GM12878 (cell line): ENCODE results near the gene HCFC1. TPM values are rescaled to one million over a fixed set of nuclear protein-coding genes. Genes with fewer than 3 reads are reported as not detected.

ENCODE experiments used
- ATAC-seq: fragments of 200-7000 bp; cut with Tn5 transposase; 3 replicates; pipeline ENCODE4 v1.9.1; 2020; ENCODE audit warnings: mild to moderate bottlenecking, moderate library complexity
- BruUV-seq: library from RNA; stranded (reverse); fragments of 400-500 nt; replicated peaks from 2 replicates; lab custom pipeline; 2021; lab: Mats Ljungman, UMichigan
- CTCF ChIA-PET: fragments of 300-600 bp; sonication (Branson Sonifier 250); formaldehyde crosslinking; extraction: SDS; loops from one replicate; lab custom pipeline; 2021; ENCODE audit warnings: inconsistent platforms; lab: Yijun Ruan, JAX
- POLR2A ChIA-PET: fragments of 350-600 bp; formaldehyde crosslinking; extraction: SDS; loops from one replicate; lab custom pipeline; 2021; ENCODE audit warnings: inconsistent platforms; lab: Charles Lee
- RAD21 ChIA-PET: fragments of 300-600 bp; sonication (Branson Sonifier 250); formaldehyde crosslinking; loops from one replicate; lab custom pipeline; 2023; ENCODE audit warnings: antibody characterized with exemption; ENCODE audit not compliant: unreplicated experiment; lab: Charles Lee
- SMC1A ChIA-PET: fragments of 300-600 bp; sonication (Branson Sonifier 250); formaldehyde crosslinking; loops from one replicate; lab custom pipeline; 2023; ENCODE audit not compliant: unreplicated experiment, uncharacterized antibody; lab: Charles Lee
- DNase-seq: peaks from one replicate; pipeline ENCODE4 v3.0.0-alpha.2; 2011; ENCODE audit warnings: low read depth, low spot score
- FAIRE-seq: peaks from 3 replicates; lab custom pipeline; 2011; peaks lifted over from hg19 to GRCh38; lab: Jason Lieb, UNC
- H2AFZ ChIP-seq: 2 replicates; pipeline ENCODE4 v1.6.0; 2011; ENCODE audit warnings: low read depth, low read length, control low read depth; ENCODE audit not compliant: control insufficient read depth
- H3K27ac ChIP-seq: 2 replicates; pipeline ENCODE4 v1.5.1; 2011; ENCODE audit warnings: control low read depth; ENCODE audit not compliant: control insufficient read depth, insufficient read depth
- H3K27me3 ChIP-seq, 2 experiments: replicated peaks in 1 of 2; 2 replicates each; pipeline versions ENCODE4 v1.6.0 to v1.6.1; 2011; ENCODE audit warnings: low read length in 1 of 2; ENCODE audit not compliant: control insufficient read depth in 2 of 2, insufficient read depth in 2 of 2
- H3K36me3 ChIP-seq, 2 experiments: 2 replicates each; pipeline ENCODE4 v1.5.1; 2011; ENCODE audit warnings: low read length in 1 of 2; ENCODE audit not compliant: control insufficient read depth in 2 of 2, insufficient read depth in 2 of 2
- H3K4me1 ChIP-seq: 2 replicates; pipeline ENCODE4 v1.6.1; 2011; ENCODE audit warnings: mild to moderate bottlenecking, low read length, moderate library complexity, mixed read lengths; ENCODE audit not compliant: control insufficient read depth, insufficient read depth
- H3K4me2 ChIP-seq: 2 replicates; pipeline ENCODE4 v1.6.0; 2011; ENCODE audit warnings: control low read depth; ENCODE audit not compliant: control insufficient read depth, insufficient read depth
- H3K4me3 ChIP-seq: fragments of 200-600 bp; sonication (generic); 2 replicates; pipeline ENCODE4 v1.5.1; 2016
- H3K79me2 ChIP-seq: 2 replicates; pipeline ENCODE4 v1.6.0; 2011; ENCODE audit warnings: low read length; ENCODE audit not compliant: control insufficient read depth, insufficient read depth
- H3K9ac ChIP-seq: 2 replicates; pipeline ENCODE4 v1.8.0; 2011; ENCODE audit warnings: low read length, control low read depth, mixed read lengths; ENCODE audit not compliant: control insufficient read depth, insufficient read depth
- H3K9me3 ChIP-seq: replicated peaks from 3 replicates; pipeline ENCODE4 v1.5.1; 2011; ENCODE audit warnings: mild to moderate bottlenecking, low read length; ENCODE audit not compliant: control insufficient read depth, insufficient read depth
- H4K20me1 ChIP-seq: 2 replicates; pipeline ENCODE4 v1.6.0; 2011; ENCODE audit not compliant: control insufficient read depth, insufficient read depth
- BHLHE40 ChIP-seq, 2 experiments: fragments of 450-650 bp in 1 of 2; IDR thresholded peaks; 2 replicates each; pipeline ENCODE4 v1.6.1; 2011 to 2017; ENCODE audit warnings: low read depth in 2 of 2, borderline replicate concordance in 1 of 2, improper control_type of control experiment in 1 of 2, low read length in 1 of 2, mild to moderate bottlenecking in 1 of 2
- CHD1 ChIP-seq: IDR thresholded peaks from 2 replicates; pipeline ENCODE4 v1.6.1; 2012; ENCODE audit warnings: low read depth, low read length, improper control_type of control experiment
- RUNX3 ChIP-seq: IDR thresholded peaks from 2 replicates; pipeline ENCODE4 v1.6.1; 2012; ENCODE audit warnings: low read length, inconsistent platforms
- USF1 ChIP-seq: IDR thresholded peaks from 2 replicates; pipeline ENCODE4 v1.6.1; 2011; ENCODE audit warnings: borderline replicate concordance, low read depth, mild to moderate bottlenecking, moderate library complexity, mixed read lengths, low read length; ENCODE audit not compliant: insufficient read depth; ENCODE audit errors: extremely low read length
- WGBS: methylation state at CpG from one replicate; pipeline ENCODE4 v1.1.6; 2016; ENCODE audit warnings: low lambda C conversion rate; ENCODE audit not compliant: insufficient replicate concordance, insufficient coverage; ENCODE audit errors: missing lambda C conversion rate; 5-methylcytosine and 5-hydroxymethylcytosine counted together
- in situ Hi-C: fragments of 300-500 bp; cut with MboI; formaldehyde crosslinking; loops from 9 replicates; pipeline ENCODE4 v1.14.3; 2018; ENCODE audit warnings: mixed read lengths
- intact Hi-C: fragments of 100-400 bp; cut with micrococcal nuclease; formaldehyde crosslinking; loops from one replicate; pipeline ENCODE4 v1.14.2; 2022; ENCODE audit not compliant: unreplicated experiment
- polyA plus RNA-seq, 11 experiments: library from polyadenylated mRNA; depleted of rRNA in 4 of 11; unstranded in 6 of 11; stranded (reverse) in 5 of 11; fragments of >200 nt; fragmentation: Nextera tagmentation in 4 of 11; fragmentation: Illumina TruSeq in 1 of 11; extraction: Ambion mirVana in 4 of 11; extraction: Trizol in 1 of 11; gene quantifications; 1 replicate in 1 of 11; 2 replicates in 10 of 11; pipeline versions ENCODE4 v1.2.1 to v1.2.3, GENCODE V29; 2011 to 2016; ENCODE audit warnings: inconsistent platforms in 2 of 11, missing spikeins in 2 of 11, low read depth in 1 of 11
- total RNA-seq, 4 experiments: library from RNA; depleted of rRNA in 3 of 4; stranded (reverse); fragments of >200 nt in 3 of 4; fragmentation: Illumina TruSeq in 1 of 4; extraction: Trizol in 1 of 4; gene quantifications; 2 replicates each; pipeline versions ENCODE4 v1.2.1 to v1.2.3, GENCODE V29; 2013 to 2021

The HCFC1 gene
- total and polyA plus RNA-seq, 10 of the 15 experiments (the other 5 are each of a cell fraction or from before 2014, with no cell fraction given) = 3.9 to 92.7 (median 23.5) TPM

DNA sequence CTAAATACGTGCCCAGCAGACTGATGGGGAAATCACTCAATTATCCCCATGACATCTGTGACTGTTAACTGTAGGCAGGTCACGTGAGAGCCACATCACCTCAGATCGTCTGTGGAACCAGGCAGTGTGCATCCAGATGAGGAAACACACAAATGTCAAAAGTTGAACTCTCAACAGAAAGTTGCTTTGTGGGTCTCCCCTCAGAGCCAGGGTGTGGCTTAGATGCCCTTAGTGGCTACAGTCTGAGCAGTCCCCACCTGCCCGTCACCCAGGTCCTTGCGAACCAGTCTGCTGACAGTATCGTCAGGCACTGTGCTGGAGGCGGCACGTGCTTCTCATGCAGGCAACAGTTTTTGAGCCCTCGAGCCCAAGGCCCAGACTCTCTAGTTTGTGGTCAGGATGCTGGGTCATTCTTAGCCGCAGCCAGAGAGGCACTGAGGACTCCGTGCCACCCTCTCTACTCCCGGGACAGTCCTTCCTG lies 11.7 kb upstream of the HCFC1 start:
- Histone ChIP-seq H3K79me2 (no peaks in the 10 kb centered on the region; the same call in 1 of the 2 replicates), H3K27ac (no peak overlapping the region; the same call in 1 of the 2 replicates), H3K4me1 (peaks cover 39% of the 10 kb centered on the region), H3K4me2 (no peak overlapping the region)
- 77% methylated on average over 12 of the region's 12 CpGs for WGBS
- peak; percentile 8 for TF ChIP-seq USF1
- TF ChIP-seq RUNX3 = peak; percentile 34
- TF ChIP-seq CHD1 = no peak
- TF ChIP-seq BHLHE40 (IDR thresholded peaks at IDR 0.05; ENCODE audit: borderline replicate concordance in 1 of 2, low read depth in 2 of 2, low read length in 1 of 2) = peak in 1 of 2 experiments; percentile 45; a peak in 1 of 4 replicates
- TF ChIP-seq, all 136 proteins: peak for 3
- RAD21 ChIA-PET = no interaction called here
- DNase-seq = no peak
- CTCF ChIA-PET = no interaction called here
- no peak overlapping the region for H3K4me3 ChIP-seq
- no TSS peak for BruUV-seq
- FAIRE-seq = no peak
- no peaks in the 10 kb centered on the region for H3K27me3 ChIP-seq
- POLR2A ChIA-PET = no interaction called here
- H2AFZ ChIP-seq = no peak overlapping the region
- H3K36me3 ChIP-seq = no peaks in the 10 kb centered on the region
- no peak overlapping the region for H3K9ac ChIP-seq
- in situ Hi-C loops = loop anchor here (10.0 kb wide), 1 partner anchor 59 kb away; the partner anchor contains the start of gene ARHGAP4
- SMC1A ChIA-PET = no interaction called here
- no peak for ATAC-seq
- intact Hi-C loops = no loop called here
- H3K9me3 ChIP-seq = no peaks in the 10 kb centered on the region; the same call in 1 of the 3 replicates
- no peaks in the 10 kb centered on the region for H4K20me1 ChIP-seq
